ENCODE results near the gene EGFL7.

Gene EGFL7

GRCh38 chr9:136662656-136663581 lies at the start of gene EGFL7:
Gene EGFL7 (plus strand): TSS chr9:136662916. CDS start chr9:136668283, 5,367 bp downstream.
- no peak for DNase-seq (ENCODE audit: low read depth in 2 of 2)

- no peak for DNase-seq (ENCODE audit: low read depth in 2 of 2)
Measured at GRCh38 chr9:136613824-136614371, 48.8 kb upstream of the EGFL7 start.

DNA sequence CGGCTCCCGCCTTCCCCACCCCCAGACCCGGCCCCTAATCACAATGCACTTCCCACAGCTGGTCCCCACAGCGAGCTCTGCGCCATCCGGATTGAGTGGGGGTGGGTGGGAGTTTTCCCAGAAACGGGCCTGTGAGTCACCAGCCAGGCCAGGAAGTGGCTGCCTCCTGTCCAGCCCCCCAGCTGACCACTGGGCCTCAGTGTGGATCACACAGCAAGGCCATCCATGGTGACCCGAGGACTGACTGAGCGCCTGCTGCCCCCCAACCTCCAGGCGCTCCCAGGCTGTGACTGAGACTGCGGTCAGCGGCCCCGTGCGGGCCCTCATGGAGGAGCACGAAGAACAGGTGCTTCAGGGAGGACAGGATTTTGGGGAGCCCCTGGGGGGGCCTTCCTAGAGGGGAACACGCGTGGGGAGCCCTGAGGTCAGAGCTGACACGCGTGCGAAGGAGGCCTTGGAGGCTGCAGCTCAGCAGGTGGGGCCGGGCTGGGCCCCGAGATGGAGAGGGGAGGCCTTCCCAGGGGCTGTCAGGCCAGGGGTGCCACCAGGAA lies 48.3 kb upstream of the EGFL7 start:
- no peak for DNase-seq (ENCODE audit: low read depth in 2 of 2)

GRCh38 chr9:136614967-136615623 lies 47.6 kb upstream of the EGFL7 start:
- DNase-seq (ENCODE audit: low read depth in 2 of 2): no peak

- no peak for DNase-seq (ENCODE audit: low read depth in 2 of 2)
Measured at GRCh38 chr9:136615631-136616306, 46.9 kb upstream of the EGFL7 start.

DNA sequence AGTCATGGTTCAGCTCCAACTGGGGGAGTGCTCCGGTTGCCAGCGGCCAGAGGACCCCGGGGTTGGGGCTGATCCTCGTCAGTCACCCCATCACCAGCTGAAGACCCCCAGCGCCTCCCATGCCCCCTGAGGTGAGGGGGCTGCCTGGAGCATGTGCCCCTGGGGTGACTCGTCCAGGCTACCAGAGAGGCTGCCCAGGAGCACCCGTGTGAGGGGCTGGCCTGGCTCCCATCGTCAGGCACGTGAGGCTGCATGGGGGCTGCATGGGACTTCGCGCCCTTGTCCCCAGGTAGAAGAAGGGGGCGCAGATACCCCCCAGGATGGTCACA lies 46.4 kb upstream of the EGFL7 start:
- no peak for DNase-seq (ENCODE audit: low read depth in 2 of 2)

- DNase-seq (ENCODE audit: low read depth in 2 of 2): no peak
Measured at GRCh38 chr9:136616948-136617695, 45.6 kb upstream of the EGFL7 start.

GRCh38 chr9:136617746-136618579 lies 44.8 kb upstream of the EGFL7 start:
- DNase-seq (ENCODE audit: low read depth in 2 of 2): no peak

GRCh38 chr9:136618580-136619547 lies 43.9 kb upstream of the EGFL7 start:
- DNase-seq (ENCODE audit: low read depth in 2 of 2): no peak

DNA sequence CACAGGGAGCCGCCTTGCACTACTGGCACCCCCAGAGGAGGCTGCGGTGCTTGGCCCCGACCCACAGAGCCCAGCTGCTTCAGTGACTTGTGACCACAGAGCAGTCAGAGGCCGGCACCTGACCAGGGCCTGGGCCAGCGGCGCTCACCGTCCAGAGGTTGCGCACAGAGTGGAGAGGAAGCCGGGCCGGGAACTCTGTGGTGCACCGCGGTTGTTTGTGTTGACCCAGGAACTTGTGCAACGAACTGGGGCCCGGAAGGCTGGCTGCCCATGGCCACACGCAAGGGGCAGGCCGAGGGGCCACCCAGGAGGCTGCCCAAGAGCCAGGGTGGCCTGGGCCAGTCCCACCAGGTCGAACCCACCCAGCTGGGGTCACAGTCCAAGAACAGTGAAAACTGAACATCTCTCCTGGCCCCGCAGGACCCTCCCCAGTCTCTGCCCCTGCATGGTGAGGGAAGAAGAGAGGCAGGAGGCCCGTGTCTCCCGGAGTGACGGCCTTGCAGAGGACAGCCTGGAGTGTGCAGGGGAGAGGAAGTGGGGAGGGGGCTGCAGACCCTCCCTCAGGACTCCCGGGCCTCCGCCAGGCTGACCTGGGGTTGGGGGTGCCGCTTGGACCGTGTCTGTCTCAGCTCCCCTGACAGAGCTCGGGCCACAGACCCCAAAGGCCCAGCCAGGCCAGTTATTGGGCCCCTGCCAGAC lies 42.8 kb upstream of the EGFL7 start:
- no peak for DNase-seq (ENCODE audit: low read depth in 2 of 2)

- DNase-seq (ENCODE audit: low read depth in 2 of 2): no peak
Measured at GRCh38 chr9:136620441-136621018, 42.2 kb upstream of the EGFL7 start.

DNA sequence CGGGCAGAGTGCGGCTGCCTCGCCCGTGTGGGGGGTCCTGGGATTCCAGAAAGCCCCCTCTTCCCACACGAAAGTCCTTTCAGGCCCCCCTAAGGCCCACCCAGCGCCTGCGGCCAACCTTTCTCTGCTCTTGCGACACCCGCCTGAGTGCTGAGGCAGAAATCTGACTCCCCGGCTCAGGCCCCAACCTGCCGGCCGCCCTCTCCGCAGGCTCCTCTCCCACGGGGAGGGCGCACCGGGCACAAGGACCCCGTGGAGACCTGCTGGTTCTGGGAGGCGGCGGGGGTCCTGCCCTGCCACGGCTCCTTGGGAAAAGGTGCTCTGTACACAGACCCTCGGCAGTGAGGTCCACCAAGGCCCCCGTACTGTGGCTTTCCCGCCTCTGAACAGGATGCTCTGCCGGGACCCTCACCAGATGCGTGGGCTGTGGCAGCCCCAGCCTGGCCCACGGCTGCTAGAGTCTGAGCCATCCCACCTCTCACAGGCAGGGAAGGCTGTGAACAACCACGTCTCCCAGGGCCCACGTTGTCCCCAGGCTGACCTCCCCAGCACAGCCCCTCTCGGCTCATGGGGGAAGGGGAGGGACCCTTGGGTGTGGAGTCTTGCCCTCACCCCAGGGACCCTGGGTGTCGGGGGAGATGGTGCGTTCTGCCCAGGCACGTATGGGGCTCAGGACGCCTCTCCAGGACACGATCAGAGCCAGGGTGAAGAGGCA lies 41.5 kb upstream of the EGFL7 start:
- DNase-seq (ENCODE audit: low read depth in 2 of 2): no peak

GRCh38 chr9:136621734-136622093 lies 41.0 kb upstream of the EGFL7 start:
- DNase-seq (ENCODE audit: low read depth in 2 of 2): no peak

DNA sequence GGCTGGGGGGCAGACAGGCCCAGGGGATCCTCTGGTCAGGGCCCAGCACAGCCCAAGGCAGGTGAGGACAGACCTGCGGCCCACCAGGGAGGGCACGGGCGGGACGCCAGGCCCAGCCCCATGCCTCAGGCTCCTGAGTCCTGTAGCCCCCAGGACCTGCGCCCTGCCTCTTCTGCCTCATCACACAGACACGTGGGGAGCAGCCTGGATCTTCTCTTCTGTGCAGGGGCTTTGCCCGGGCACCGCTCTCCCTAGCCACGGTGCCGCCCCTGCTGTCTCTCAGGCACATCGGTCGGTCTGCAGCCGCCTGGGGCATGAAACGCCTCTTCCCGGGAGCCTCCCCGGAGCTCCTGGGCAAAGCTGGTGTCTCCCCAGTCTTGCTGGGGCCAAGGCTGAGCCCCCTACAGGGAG lies 40.2 kb upstream of the EGFL7 start:
- no peak for DNase-seq (ENCODE audit: low read depth in 2 of 2)

- DNase-seq (ENCODE audit: low read depth in 2 of 2): no peak
Measured at GRCh38 chr9:136623016-136623841, 39.5 kb upstream of the EGFL7 start.

DNA sequence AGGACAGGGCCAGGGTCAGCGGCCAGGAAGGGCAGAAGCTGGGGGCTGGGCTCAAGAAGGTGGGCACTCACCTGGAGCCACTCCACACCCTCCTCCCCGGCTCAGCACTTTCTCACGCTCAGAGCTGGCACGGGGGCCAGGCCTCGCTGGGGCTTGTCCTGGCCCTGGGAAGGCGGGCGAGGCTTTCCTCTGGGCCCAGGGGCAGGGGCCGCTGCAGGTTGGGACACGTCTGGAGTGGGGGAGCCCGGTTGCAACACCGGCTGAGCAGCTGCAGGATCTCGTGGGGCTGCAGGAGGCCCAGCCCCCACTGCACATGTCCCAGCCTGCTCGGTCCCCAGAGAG lies 38.9 kb upstream of the EGFL7 start:
- DNase-seq (ENCODE audit: low read depth in 2 of 2): no peak
